ENCODE results near the gene ARHGEF7.

DNA sequence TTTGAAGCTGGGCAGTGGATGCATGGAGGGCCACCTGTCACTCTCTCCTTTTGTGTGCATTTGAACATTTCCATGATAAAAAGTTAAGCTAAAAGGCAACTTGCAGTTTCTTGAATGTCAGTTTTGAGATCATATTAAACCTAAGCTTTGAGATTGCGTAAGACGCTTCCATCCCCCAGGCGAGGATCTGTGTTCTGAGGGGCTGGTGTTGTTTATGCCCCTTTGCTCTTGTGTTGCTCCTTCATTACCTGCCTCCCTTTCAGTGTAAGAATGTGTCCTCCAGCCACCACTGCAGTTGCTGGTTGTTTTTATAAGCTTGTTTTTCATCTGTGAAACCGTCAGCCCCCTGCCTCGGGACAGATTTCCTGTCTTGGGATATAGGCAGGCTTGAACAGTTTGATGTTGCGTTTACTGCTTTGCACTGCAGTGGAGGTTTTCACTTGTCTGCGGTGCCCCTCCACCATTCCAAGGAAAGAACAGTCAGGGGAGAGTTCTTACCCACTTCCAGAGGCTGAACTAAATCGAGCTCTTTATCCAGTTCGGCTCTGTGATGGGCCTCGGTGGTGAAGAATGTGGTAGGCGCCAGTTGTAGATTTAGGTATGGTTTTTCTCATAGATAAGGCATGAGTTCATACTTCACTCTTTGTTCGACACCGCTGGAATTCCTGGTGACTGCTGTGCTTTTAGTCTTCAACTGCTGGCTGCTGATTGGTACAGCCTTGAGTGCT is 96.8 kb downstream of the ARHGEF7 start:
- TF ChIP-seq, protein P1, sequence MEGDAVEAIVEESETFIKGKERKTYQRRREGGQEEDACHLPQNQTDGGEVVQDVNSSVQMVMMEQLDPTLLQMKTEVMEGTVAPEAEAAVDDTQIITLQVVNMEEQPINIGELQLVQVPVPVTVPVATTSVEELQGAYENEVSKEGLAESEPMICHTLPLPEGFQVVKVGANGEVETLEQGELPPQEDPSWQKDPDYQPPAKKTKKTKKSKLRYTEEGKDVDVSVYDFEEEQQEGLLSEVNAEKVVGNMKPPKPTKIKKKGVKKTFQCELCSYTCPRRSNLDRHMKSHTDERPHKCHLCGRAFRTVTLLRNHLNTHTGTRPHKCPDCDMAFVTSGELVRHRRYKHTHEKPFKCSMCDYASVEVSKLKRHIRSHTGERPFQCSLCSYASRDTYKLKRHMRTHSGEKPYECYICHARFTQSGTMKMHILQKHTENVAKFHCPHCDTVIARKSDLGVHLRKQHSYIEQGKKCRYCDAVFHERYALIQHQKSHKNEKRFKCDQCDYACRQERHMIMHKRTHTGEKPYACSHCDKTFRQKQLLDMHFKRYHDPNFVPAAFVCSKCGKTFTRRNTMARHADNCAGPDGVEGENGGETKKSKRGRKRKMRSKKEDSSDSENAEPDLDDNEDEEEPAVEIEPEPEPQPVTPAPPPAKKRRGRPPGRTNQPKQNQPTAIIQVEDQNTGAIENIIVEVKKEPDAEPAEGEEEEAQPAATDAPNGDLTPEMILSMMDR (IDR thresholded peaks at IDR 0.05): no peak
- no peak for TF ChIP-seq POLR2AphosphoS5 (IDR thresholded peaks at IDR 0.05)
- no peak for TF ChIP-seq POLR2A (IDR thresholded peaks at IDR 0.05)
